Measurements from ENCODE around the gene EVPL.
"Not testable (repeated sequence)": the region's sequence is repeated elsewhere in the genome, so short reads cannot be mapped to it uniquely, and the experiment has no call there.

EVPL gene

GRCh38 chr17:75976175-75976848 is 50.8 kb downstream of the EVPL start:
- TF ChIP-seq CTCF (conservative IDR thresholded peaks at IDR 0.05) = no peak
- no peak for TF ChIP-seq ZFX (IDR thresholded peaks at IDR 0.05)
- no peak overlapping the region for H3K27ac ChIP-seq

- no peak for TF ChIP-seq CTCF (conservative IDR thresholded peaks at IDR 0.05)
- TF ChIP-seq ZFX (IDR thresholded peaks at IDR 0.05) = no peak
- no peak overlapping the region for H3K27ac ChIP-seq
Measured at GRCh38 chr17:75975757-75976174, 51.3 kb downstream of the EVPL start.

- H3K27ac ChIP-seq = not testable (repeated sequence)
Measured at GRCh38 chr17:75975187-75975586, 51.9 kb downstream of the EVPL start.

- no peak overlapping the region for H3K27ac ChIP-seq
- no peak for TF ChIP-seq ZFX (IDR thresholded peaks at IDR 0.05)
Measured at GRCh38 chr17:75970626-75971025, 56.5 kb downstream of the EVPL start.

- TF ChIP-seq ZFX (IDR thresholded peaks at IDR 0.05) (no peak), CTCF (conservative IDR thresholded peaks at IDR 0.05) (no peak)
- no peak overlapping the region for H3K27ac ChIP-seq
Measured at GRCh38 chr17:75970011-75970523, 57.0 kb downstream of the EVPL start.

- H3K27ac ChIP-seq = not testable (repeated sequence)
Measured at GRCh38 chr17:75969044-75969443, 58.1 kb downstream of the EVPL start.

- no peak overlapping the region for H3K27ac ChIP-seq
- TF ChIP-seq ZFX (IDR thresholded peaks at IDR 0.05) = no peak
- no peak for TF ChIP-seq CTCF (conservative IDR thresholded peaks at IDR 0.05)
Measured at GRCh38 chr17:75965468-75965867, 61.6 kb downstream of the EVPL start.

GRCh38 chr17:75959839-75960511 is 67.1 kb downstream of the EVPL start:
- no peak for TF ChIP-seq CTCF (conservative IDR thresholded peaks at IDR 0.05)
- TF ChIP-seq ZFX (IDR thresholded peaks at IDR 0.05) = no peak
- H3K27ac ChIP-seq = peak overlapping the region; percentile 45

Measured in C4-2B (cell line).